CMK (cell line): ENCODE results near the gene SYCE3.
"Not testable (repeated sequence)": the region's sequence is repeated elsewhere in the genome, so short reads cannot be mapped to it uniquely, and the experiment has no call there.

Experiments
- DNase-seq: peaks from one replicate; pipeline ENCODE4 v3.0.0-alpha.2; 2010; ENCODE audit warnings: low read depth

Gene SYCE3

GRCh38 chr22:50530580-50530876, 32.2 kb downstream of the SYCE3 start:
- DNase-seq, result no peak

- no peak for DNase-seq
These were observed 32.7 kb downstream of the SYCE3 start, which contains the start of gene TYMP for GRCh38 chr22:50529897-50530579. TYMP (minus strand) TSS chr22:50530012; CDS start chr22:50529709, 303 bp downstream.

- no peak for DNase-seq
These were observed 33.3 kb downstream of the SYCE3 start for GRCh38 chr22:50529416-50529896.

GRCh38 chr22:50528682-50529415, 33.9 kb downstream of the SYCE3 start:
- DNase-seq, result no peak

- no peak for DNase-seq
These were observed 34.6 kb downstream of the SYCE3 start for GRCh38 chr22:50527921-50528681.

- DNase-seq, result peak; percentile 74
These were observed 35.6 kb downstream of the SYCE3 start for GRCh38 chr22:50526834-50527801.

GRCh38 chr22:50526108-50526833, 36.4 kb downstream of the SYCE3 start:
- peak; percentile 77 for DNase-seq

GRCh38 chr22:50525858-50526107, 36.9 kb downstream of the SYCE3 start:
- DNase-seq, result no peak

- peak; percentile 91 for DNase-seq
These were observed 37.4 kb downstream of the SYCE3 start, which contains the start of gene SCO2 for GRCh38 chr22:50525104-50525857. SCO2 (minus strand) TSS chr22:50525598; CDS start chr22:50524411, 1,187 bp downstream.

- DNase-seq, result no peak
These were observed 38.0 kb downstream of the SYCE3 start for GRCh38 chr22:50524676-50525103.

- no peak for DNase-seq
These were observed 38.7 kb downstream of the SYCE3 start for GRCh38 chr22:50523806-50524675.

- no peak for DNase-seq
These were observed 39.3 kb downstream of the SYCE3 start for GRCh38 chr22:50523458-50523805.

- no peak for DNase-seq
These were observed 39.8 kb downstream of the SYCE3 start for GRCh38 chr22:50522806-50523438.

- DNase-seq, result no peak
These were observed 40.4 kb downstream of the SYCE3 start for GRCh38 chr22:50522208-50522805.

GRCh38 chr22:50521710-50522109, 41.0 kb downstream of the SYCE3 start:
- no peak for DNase-seq

GRCh38 chr22:50520826-50521453, 41.8 kb downstream of the SYCE3 start:
- no peak for DNase-seq

- not testable (repeated sequence) for DNase-seq
These were observed 42.5 kb downstream of the SYCE3 start for GRCh38 chr22:50520184-50520583.

GRCh38 chr22:50519151-50519550, 43.6 kb downstream of the SYCE3 start:
- DNase-seq, result no peak
